HG03558 (cell line): Measurements from ENCODE around the gene EHMT2.

Experiments used
- ATAC-seq: cut with Tn5 transposase; IDR thresholded peaks from one replicate; pipeline ENCODE4 v1.9.1; 2021; ENCODE audit warnings: moderate number of reproducible peaks; ENCODE audit not compliant: unreplicated experiment; ENCODE audit errors: extremely low read depth

The EHMT2 gene

DNA sequence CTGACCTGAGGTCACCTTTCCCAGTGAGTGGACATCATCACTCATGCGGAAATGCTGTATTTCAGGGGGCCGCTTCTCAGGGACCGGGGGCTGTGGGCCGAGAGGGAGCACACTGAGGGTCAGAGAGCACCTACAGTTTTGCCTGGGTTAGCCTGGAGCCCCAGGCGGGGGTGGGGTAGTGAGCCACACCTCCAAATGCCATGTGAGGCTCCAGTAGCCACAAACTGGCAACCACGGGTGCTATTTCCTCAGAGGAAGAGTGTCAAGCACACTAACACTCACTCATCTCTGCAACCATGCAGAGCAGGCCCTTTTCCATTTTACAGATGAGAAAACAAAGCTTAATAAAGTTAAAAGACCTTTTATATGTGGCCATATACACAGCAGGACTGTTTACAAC lies 4.7 kb downstream of the EHMT2 start:
- ATAC-seq: no peak

DNA sequence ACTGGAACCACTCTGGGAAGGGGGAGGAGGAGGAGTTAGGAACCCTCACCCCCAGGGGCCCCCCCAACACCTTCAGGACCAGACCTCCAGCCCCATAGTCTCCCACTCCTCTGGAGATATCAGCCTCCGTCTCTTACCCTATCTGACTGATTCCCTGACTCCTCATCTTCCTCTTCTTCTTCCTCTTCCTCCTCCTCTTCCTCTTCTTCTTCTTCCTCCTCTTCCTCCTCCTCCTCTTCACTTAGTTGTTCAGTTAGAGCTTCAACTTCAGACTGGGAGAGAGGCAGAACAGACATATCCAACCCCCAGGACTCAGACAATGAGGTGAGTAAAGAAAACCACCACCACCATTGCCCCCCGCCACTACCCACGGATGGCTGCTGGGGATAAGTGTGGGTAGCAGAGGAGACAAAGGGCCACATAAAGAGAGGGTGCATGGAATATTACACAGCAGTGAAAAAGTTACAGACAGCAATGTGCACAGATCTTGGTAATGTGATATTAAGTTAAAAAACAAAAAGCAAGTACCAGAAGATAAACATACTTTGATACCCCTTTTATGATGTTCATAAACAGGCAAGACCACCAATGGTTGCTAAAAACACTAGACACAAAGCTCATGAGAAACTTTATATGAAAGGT lies 8.0 kb downstream of the EHMT2 start:
- no peak for ATAC-seq

DNA sequence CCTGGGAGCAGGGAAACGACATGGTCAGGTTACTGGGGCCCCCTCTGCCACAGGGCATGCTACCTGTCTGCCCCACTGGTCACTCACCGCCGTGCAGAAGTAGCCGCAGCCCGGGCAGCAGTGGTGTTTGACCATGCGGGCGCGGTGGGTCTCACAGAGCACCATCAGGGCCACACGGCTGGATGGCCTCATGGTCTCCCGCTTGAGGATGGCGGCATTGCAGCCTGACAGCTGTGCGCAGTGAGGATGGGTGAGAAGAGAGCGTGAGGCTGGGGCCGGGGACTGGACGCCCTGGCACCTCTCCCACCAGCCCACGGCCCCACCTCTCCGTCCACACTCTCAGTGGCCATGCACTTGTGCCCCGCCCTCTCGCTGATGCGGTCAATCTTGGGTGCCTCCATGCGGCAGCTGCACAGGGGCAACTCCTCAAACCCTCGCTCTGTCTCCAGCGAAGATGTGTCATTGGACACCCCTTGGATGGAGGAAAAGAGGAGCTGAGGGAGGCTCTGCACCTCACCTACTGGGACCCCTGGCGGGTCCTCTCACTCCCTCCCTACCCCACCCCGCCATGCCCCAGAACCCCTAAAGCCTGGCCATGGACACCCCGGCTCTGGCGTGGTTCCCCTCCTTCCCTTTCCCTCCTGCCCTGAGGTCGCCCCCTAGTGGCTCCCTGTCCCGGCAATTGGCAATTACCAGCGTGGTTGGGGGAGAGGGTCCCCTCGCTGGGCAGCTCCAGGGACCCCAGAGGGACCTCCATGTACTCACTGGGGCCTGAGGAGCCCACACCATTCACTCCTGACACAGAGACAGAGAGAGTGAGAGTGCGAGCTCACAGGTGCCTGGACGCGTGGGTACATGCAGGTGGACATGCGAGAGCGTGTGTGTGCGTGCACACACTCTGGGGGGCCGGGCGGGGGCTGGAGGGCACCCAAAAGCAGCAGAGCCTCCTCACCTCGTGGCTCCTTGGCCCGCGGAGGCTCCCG lies 8.9 kb downstream of the EHMT2 start:
- no peak for ATAC-seq

DNA sequence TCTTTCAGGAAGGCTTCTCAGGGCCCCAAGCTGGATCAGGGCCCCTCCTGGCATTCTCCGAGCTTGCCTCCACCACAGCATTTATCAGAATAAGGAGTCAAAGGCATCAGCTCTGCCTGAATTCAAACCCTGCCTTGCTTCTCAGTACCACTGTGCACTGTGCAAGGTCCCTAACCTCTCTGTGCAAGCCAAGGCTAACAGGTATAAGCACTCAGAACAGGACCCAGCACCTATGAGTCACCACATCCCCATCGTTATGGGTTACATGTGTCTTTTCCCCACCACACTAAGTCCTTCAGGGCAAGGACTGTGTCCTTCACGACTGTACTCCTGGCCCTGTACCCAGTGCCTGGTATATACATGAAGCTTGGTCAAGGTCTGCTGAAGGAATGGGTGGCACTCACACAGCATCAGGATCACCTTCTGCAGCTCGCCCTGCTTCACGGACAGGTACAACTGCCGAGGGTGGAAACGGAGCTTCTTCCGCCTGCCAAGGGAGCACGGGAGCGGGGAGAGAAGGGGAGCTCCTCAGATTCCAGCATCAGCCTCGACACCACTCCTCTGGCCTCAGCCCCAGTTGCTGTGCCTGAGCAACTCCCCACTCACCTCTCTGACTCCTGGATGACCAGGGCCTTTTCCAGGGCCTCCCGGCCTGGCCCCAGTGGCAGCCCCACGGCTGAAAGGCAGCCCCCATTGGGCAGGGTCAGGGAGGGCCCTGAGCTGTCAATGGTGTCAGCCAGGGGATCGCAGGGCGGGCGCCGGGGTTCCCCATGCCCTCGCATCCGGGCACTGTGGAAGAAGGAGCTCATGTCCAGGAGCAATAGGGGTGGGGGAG lies 10.1 kb downstream of the EHMT2 start:
- ATAC-seq: no peak

DNA sequence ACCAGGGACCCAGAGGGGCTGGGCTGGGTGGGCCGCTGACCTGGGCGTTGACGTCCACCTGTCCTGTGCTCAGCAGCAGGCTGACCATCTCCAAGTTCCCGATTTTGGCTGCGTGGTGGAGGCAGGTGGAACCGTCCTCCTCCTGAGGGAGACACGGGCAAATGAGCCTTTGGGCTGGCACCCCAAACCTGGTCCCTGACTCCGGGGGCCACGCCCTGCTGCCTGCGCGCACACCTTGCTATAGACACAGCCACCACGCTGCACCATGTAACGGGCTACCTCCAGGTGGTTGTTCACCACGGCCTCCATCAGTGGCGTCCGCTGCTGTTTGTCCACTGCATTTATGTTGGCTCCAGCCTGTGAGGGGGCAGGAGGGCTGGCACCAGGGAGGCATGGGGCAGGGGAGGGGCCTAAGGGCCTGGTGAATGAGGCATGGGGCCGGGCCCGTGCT lies 10.9 kb downstream of the EHMT2 start:
- no peak for ATAC-seq

DNA sequence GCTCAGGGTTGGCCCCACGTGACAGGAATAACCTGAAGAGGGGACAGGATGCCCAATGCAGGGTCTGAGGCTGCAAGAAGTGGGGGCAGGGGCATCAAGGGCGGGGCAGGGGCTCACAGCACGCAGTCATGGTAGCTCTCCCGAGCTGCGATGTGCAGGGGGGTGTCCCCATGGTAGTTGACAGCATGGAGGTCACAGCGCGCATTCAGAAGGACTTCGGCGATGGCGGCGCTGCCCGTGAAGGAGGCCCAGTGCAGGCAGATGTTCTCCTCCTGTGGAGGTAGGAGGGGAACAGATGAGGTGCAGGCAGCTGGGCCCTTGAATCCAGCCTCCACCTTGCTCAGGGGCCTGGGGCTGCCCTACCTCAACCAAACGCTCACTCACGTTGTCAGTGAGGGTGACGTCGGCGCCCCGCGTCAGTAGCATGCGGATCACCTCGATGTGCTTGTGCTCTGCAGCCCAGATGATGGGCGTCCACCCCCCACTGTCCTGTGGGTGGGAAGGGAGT lies 12.9 kb downstream of the EHMT2 start:
- no peak for ATAC-seq

DNA sequence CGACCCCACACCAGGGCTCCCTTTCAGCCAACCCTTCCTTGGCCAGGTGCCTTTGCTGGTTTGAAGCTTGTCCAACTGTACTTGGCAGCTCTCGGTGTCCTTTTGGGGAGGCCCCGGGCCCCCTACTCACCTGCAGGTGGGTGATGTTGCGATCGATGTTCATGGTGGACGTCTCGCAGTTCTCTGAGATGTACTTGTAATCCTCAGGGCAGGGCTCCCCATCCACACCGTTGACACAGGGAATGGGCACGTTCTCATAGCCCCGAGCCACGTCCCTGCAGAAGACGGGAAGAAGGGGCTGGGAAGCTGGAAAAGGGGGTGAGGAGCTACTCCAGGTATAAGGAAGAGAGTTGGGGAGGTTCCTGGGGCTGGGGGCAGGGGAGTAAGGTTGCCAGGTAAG lies 13.8 kb downstream of the EHMT2 start:
- no peak for ATAC-seq

DNA sequence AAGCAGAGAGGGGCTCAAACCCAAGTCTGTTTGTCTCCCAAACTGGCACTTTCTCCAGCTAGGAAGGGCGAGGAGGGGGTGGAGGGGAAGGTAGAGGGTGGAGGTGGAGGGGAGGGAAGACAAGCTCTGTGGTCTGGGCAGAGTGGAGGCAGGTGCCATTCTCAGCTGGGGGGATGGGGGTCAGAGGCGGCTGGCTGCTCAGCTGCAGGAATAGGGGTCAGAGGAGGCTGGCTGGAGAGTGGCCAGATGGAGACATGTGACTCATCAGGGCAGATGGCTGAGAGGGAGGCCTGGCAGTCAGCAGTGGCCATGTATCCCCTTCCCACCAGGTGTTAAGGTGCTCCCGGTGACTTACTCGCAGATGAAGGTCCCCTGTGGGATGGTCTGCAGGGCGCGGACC lies 15.2 kb downstream of the EHMT2 start:
- ATAC-seq: no peak

DNA sequence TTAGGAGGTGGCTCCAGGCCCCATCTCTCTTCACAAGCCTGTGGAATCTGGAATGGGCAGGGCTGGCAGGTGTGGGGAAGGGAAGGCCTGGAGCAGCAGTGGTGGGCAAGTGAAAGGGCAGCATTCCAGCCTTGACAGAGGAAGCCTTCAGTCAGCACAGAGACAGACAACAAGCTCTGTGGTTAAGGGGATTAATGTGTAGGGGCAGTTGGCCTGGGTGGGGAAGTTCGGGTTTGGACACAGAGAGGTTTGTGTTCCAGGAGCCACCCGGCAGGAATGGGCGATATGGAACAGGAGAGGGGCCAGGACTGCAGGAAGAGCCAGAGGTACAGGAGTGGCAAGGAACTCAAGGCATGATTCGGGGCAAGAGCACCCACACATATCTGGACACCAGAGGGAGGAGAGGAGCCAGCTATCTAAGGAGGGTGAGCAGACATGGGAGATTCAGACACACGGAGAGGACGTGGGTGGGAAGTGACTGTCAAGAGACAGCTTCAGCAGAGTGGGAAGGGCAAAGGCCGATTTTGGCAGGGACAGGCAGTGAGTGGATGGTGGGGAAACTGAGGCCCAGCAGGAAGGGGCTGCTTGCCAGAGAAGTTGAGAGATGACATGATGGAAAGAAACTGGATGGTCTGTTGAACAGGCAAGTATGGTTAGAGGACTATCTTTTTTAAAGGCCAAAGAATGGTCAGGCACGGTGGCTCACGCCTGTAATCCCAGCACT lies 16.2 kb downstream of the EHMT2 start:
- no peak for ATAC-seq

DNA sequence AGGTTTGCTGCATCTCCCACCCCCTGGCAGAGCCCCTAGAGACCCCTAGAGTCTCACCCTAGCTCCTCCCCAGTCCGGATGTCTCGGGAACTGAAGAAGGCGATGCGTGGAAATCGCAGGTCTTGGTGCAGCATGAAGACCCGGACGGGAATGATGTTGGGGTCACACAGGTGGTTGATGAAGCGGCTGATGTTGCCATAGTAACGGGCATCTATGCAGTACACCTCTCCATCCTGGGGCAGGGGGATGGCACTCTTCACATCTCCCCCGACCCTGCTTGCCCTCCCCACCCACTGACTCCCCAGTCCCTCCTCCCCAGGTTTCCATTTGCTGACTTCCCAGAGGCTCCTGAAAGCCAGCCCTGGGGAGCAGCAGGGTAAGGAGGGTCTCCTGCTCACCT lies 16.9 kb downstream of the EHMT2 start:
- no peak for ATAC-seq

DNA sequence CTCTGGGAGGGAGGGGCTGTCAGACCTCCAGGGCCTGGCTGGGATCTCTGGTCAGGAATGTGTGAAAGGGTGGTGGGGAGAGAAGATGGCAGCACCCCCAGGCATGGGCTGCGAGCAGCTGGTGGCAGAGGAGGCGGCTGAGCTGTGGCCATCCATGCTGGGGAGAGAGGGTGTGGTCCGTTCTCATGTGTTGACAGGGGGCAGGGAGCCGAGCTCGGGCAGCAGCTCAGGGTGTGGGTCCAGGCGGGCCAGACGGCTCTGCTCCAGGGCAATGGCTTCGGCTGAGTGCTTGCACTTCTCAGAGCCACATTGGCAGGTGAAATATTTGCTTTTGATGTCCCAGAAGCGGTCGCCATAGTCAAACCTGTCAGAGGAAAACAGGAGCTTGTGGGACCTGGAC lies 17.6 kb downstream of the EHMT2 start:
- no peak for ATAC-seq

DNA sequence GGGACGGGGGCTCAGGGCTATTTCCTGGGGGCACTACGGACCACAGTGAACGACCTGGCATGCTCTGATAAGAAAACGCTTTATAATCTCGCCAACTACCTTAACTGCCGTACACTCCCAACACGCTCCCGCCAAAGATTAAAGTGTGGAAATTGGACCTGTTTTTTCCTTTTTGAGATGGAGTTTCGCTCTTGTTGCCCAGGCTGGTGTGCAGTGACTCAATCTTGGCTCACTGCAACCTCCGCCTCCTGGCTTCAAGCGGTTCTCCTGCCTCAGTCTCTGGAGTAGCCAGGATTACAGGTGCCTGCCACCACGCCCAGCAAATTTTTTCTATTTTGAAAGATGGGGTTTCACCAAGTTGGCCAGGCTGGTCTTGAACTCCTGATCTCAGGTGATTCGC lies 18.4 kb downstream of the EHMT2 start:
- ATAC-seq: no peak

DNA sequence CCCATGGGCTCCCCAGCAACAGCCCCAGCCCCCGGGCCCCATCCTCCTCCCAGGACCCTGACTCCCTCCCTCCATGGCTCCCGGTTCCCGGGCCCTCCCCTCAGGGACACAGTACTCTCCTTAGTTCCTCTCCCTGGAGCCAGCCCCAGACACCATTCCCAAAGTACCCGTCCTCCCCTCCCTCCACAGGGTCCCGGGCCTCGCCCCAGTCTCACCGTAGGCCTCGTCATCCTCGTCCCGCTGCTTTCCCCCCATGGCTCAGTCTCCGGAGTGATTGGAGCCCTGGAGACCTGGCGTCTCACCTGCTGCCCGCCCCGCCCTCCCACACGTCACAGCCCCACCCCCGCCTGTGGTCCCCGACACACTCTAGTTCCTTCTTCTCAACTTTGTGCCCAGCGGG lies 18.8 kb downstream of the EHMT2 start, which contains the start of gene SLC44A4:
SLC44A4 (minus strand) TSS at position 272 of the 400 bp plus-strand sequence; CDS start at position 255, 17 bp downstream.
- no peak for ATAC-seq

DNA sequence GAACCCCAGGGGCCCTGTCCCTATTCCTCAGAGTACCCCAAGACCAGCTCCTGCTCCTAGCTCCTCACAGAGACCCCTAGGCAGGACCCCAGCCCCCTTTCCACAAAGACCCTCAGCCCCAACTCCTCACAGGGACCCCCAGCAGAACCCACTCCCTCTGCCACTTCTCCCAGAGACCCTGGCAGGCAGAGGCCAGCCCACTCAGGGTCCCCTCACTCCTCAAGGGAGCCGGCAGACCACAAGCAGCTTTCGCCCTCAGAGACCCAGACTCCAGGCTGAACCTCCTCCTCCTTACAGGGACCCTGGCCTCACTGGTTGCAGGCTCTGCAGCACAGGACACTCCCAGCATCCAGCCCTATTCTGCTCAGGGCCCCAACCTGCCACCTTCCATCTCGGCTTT lies 19.3 kb downstream of the EHMT2 start:
- ATAC-seq: no peak

DNA sequence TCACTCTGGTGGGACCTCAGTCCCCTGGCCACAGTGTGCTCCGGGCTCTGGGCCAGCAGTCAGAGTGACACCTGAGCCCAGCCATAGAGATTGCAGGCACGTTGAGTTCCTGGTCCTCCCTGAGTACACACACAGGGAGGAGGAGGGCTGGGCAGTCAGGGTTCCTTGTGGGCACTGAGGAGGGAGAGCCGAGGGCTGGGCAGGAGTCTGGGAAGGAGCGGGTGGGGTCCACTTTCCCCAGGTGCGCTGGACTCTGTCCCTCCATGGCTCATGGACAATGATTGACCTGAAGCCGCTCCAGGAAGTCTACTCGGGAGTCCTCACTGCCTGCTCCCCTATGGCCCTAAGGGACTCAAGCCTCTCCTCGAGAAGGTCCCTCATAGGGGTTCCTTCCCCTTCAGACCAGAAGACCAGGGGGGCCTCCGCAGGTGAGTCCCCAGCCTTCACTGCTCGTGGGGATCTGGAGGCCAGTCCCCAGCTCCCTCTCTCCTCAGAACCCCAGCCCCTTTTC lies 19.8 kb downstream of the EHMT2 start:
- no peak for ATAC-seq

DNA sequence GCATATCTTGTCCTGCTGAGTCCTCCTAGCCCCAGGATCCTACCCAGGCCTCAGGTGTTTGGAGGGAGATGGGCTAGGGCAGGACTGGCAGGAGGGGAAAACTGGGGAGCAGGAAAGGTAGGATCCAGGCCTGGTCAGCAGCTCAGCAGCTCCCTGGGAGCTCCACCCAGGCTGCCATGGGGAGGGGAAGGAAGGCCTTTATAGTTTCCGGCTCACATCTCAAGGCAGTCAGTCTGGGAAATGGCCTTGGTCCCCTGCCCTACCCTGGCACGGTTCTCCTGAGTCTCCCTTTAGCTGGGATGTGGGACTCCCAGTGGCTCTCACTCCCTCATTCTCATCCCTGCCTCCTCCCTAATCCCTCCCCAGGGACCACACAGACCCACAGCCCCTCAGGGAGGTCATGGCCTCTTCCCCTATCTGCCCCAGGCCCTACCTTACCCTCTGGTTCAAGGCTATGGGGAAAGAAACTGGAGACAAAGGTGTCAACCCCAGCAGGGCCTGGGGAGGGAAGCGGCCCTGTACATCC lies 20.3 kb downstream of the EHMT2 start:
- no peak for ATAC-seq

DNA sequence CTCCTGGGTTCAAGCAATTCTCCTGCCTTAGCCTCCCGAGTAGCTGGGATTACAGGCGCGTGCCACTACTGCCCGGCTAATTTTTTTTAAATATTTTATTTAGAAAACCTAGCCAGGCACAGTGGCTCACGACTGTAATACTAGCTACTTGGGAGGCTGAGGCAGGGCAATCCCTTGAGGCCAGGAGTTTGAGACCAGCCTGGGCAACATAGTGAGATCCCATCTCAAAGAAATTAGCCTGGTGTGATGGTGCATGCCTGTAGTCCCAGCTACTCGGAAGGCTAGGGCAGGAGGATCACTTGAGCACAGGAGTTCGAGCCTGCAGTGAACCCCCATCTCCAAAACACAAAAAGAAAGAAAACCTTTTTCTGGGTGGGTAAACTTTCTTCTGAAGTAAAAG lies 21.1 kb downstream of the EHMT2 start:
- ATAC-seq: no peak

DNA sequence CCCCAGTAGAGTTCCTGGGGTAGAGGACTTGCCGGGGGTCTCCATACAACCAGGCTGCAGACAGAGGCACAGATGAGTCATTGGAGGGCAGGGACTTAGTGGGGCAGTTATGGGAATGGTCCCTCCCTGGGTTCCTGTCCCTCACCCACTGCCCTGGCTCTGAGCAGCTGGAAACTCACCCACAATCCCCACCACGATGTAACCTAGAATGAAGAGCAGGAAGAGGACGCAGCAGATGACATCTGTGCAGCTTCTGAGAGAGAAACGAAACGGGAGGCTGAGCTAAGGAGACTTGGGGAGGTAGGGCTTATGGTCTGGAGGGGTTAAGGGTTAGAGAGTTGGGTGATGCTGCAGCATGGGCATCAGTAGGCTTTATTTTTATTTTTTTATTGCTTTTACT lies 21.6 kb downstream of the EHMT2 start:
- ATAC-seq: no peak

DNA sequence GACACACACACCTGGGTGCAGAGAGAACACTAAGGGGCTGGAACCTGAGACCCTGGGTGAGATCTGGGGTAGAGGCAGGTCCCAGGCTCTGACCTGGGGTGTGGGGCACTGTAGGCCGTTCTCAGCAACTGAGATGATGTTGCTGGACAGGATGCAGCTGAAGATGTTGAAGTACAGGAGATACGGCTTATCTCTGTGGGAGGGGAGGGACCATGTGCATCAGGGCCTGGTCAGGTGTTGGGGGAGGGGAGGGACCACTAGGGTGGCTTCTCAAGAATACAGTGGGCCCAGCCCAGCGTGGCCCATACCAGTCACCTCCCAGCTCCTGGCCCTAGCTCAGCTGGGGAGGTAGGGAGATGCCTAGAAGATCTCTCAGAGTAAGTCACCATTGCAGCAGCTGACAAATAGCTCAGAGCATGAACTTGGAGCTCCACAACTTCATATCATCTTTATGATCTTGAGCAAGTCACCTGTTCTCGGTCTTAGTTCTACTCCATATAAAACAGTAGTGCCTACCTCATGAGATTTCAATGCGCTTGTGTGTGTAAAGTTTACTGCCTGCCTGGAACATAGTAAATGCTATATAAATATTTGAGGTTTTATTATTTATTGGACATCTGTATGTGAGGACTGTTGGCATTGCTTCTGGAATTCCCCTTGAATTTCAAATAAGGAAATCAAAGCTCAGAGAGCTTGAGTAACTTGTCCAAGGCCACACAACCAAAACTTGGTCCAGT lies 22.5 kb downstream of the EHMT2 start:
- ATAC-seq: no peak
